Uterus (tissue), 2 donors: Measurements from ENCODE around the gene HPS4.

Source experiments
- CTCF ChIP-seq, 4 experiments: fragments of 200-600 bp in 2 of 4; fragments of 450-650 bp in 2 of 4; sonication (generic) in 2 of 4; IDR thresholded peaks; one replicate each; pipeline ENCODE4 v1.5.1; 2016 to 2019; ENCODE audit warnings: antibody characterized with exemption in 4 of 4, mild to moderate bottlenecking in 2 of 4, moderate library complexity in 1 of 4
- POLR2A ChIP-seq, 2 donors: fragments of 450-650 bp; IDR thresholded peaks; one replicate each; pipeline ENCODE4 v1.6.1; 2016; ENCODE audit warnings: antibody characterized with exemption in 2 of 2, mild to moderate bottlenecking in 1 of 2, moderate library complexity in 1 of 2

DNA sequence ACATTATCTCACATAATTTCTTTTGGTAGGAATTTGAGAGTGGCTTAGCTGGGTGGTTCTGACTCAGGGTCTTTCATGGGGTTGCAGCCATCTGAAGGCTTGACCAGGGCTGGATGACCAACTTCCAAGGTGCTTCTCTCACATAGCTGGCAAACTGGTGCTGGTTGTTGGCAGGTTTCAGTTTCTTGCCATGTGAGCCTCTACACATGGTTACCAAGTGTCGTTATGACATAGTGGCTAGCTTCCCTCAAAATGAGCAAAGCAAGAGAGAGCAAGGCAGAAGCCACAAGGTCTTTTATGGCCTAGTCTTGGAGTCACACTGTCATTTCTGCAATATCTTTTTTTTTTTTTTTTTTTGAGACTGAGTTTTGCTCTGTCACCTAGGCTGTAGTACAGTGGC, 32.9 kb upstream of the HPS4 start:
- TF ChIP-seq POLR2A (IDR thresholded peaks at IDR 0.05), result no peak
- TF ChIP-seq CTCF (IDR thresholded peaks at IDR 0.05), result no peak
